ENCODE results near the gene GRK5. TPM values are rescaled to one million over a fixed set of nuclear protein-coding genes. Genes with fewer than 3 reads are reported as not detected.
A peak's percentile ranks its signal among the peaks of the same experiment; 100 is the strongest.

GRK5 gene
- total RNA-seq, 2 donors from 2014 or later, result 85.3 to 90.2 TPM

GRCh38 chr10:119221666-119222065, 14.3 kb downstream of the GRK5 start:
- DNase-seq (ENCODE audit: low spot score), result no peak
- Histone ChIP-seq H3K27me3 (replicated peaks; ENCODE audit: insufficient read depth) (no peaks in the 10 kb centered on the region), H3K9me3 (no peaks in the 10 kb centered on the region), H3K4me1 (ENCODE audit: control insufficient read depth in 1 of 2, low read depth in 2 of 2) (peaks cover 69 to 94% of the 10 kb centered on the region in 2 donors), H3K36me3 (no peaks in the 10 kb centered on the region), H3K27ac (peak overlapping the region; percentile 81 to 86), H3K4me3 (no peak overlapping the region)
- ATAC-seq (ENCODE audit: insufficient number of reproducible peaks, low FRiP score, low read depth), result no peak
- no peak for TF ChIP-seq CTCF (IDR thresholded peaks at IDR 0.05)

DNA sequence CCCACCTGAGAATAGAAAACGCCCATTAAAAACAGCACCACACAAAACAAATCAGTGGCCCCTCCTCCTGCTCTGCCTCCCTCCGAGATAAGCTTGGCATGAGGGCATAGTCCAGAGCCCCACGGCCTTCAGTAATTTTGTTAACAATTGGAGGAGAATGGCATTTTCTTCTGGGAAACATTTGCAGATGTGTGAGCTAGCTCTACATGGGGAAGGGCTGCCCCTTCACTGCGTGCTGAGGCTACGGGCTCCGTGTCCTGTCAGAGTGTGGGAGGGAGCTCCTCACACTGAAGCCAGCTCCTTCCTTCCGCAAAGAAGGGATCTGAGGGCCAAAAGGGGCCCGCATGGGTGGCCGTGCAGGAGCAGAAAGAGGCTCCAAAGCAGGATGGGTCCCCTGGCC, 15.2 kb downstream of the GRK5 start:
- Histone ChIP-seq H3K36me3 (no peaks in the 10 kb centered on the region), H3K9me3 (no peaks in the 10 kb centered on the region), H3K4me1 (ENCODE audit: control insufficient read depth in 1 of 2, low read depth in 2 of 2) (peaks cover 70 to 94% of the 10 kb centered on the region in 2 donors), H3K27me3 (replicated peaks; ENCODE audit: insufficient read depth) (no peaks in the 10 kb centered on the region), H3K27ac (peak overlapping the region; percentile 81 to 86), H3K4me3 (peak overlapping the region; percentile 2)
- no peak for ATAC-seq (ENCODE audit: insufficient number of reproducible peaks, low FRiP score, low read depth)
- TF ChIP-seq CTCF (IDR thresholded peaks at IDR 0.05), result no peak
- DNase-seq (ENCODE audit: low spot score), result no peak

- peak overlapping the region; percentile 81 to 86 for H3K27ac ChIP-seq
- H3K9me3 ChIP-seq, result no peaks in the 10 kb centered on the region
- ATAC-seq (ENCODE audit: insufficient number of reproducible peaks, low FRiP score, low read depth), result no peak
- no peak for TF ChIP-seq CTCF (IDR thresholded peaks at IDR 0.05)
- peaks cover 69 to 90% of the 10 kb centered on the region in 2 donors for H3K4me1 ChIP-seq (ENCODE audit: control insufficient read depth in 1 of 2, low read depth in 2 of 2)
- DNase-seq (ENCODE audit: low spot score), result no peak
- peak overlapping the region; percentile 21 for H3K4me3 ChIP-seq
- no peaks in the 10 kb centered on the region for H3K27me3 ChIP-seq (replicated peaks; ENCODE audit: insufficient read depth)
- H3K36me3 ChIP-seq, result no peaks in the 10 kb centered on the region
Measured at GRCh38 chr10:119222966-119223386, 15.6 kb downstream of the GRK5 start.

GRCh38 chr10:119225083-119225658, 17.8 kb downstream of the GRK5 start:
- Histone ChIP-seq H3K4me1 (ENCODE audit: control insufficient read depth in 1 of 2, low read depth in 2 of 2) (peaks cover 55 to 68% of the 10 kb centered on the region in 2 donors), H3K36me3 (no peaks in the 10 kb centered on the region), H3K9me3 (no peaks in the 10 kb centered on the region), H3K4me3 (no peak overlapping the region), H3K27me3 (replicated peaks; ENCODE audit: insufficient read depth) (no peaks in the 10 kb centered on the region), H3K27ac (peak overlapping the region; percentile 50 to 86)
- DNase-seq (ENCODE audit: low spot score), result no peak
- no peak for TF ChIP-seq CTCF (IDR thresholded peaks at IDR 0.05)
- ATAC-seq (ENCODE audit: insufficient number of reproducible peaks, low FRiP score, low read depth), result no peak

- no peak overlapping the region for H3K4me3 ChIP-seq
- no peaks in the 10 kb centered on the region for H3K9me3 ChIP-seq
- no peak for TF ChIP-seq CTCF (IDR thresholded peaks at IDR 0.05)
- H3K4me1 ChIP-seq (ENCODE audit: control insufficient read depth in 1 of 2, low read depth in 2 of 2), result peaks cover 32 to 50% of the 10 kb centered on the region in 2 donors
- H3K27me3 ChIP-seq (replicated peaks; ENCODE audit: insufficient read depth), result no peaks in the 10 kb centered on the region
- DNase-seq (ENCODE audit: low spot score) (no peak), ATAC-seq (ENCODE audit: insufficient number of reproducible peaks, low FRiP score, low read depth) (no peak)
- no peak overlapping the region for H3K27ac ChIP-seq
- no peaks in the 10 kb centered on the region for H3K36me3 ChIP-seq
Measured at GRCh38 chr10:119227825-119228224, 20.5 kb downstream of the GRK5 start.
